Smooth muscle cell of the brain vasculature (primary cell): ENCODE results near the gene GPR158.

ENCODE experiments used
- DNase-seq: peaks from one replicate; pipeline ENCODE4 v3.0.0-alpha.2; 2012; ENCODE audit warnings: low read depth, low spot score

GPR158 gene

GRCh38 chr10:25573316-25573715 lies 398.5 kb downstream of the GPR158 start:
- no peak for DNase-seq

- no peak for DNase-seq
Measured at GRCh38 chr10:25575343-25575742, 400.5 kb downstream of the GPR158 start.

GRCh38 chr10:25578061-25578460 lies 403.3 kb downstream of the GPR158 start:
- DNase-seq: no peak

GRCh38 chr10:25582961-25583360 lies 408.2 kb downstream of the GPR158 start:
- no peak for DNase-seq

GRCh38 chr10:25600651-25601050 lies 425.9 kb downstream of the GPR158 start:
- DNase-seq: no peak

- DNase-seq: no peak
Measured at GRCh38 chr10:25604591-25604990, 429.8 kb downstream of the GPR158 start.

GRCh38 chr10:25614652-25615051 lies 439.9 kb downstream of the GPR158 start:
- DNase-seq: no peak

- DNase-seq: no peak
Measured at GRCh38 chr10:25615926-25616325, 441.1 kb downstream of the GPR158 start.

- DNase-seq: no peak
Measured at GRCh38 chr10:25616903-25617592, 442.2 kb downstream of the GPR158 start.

GRCh38 chr10:25627606-25628005 lies 452.8 kb downstream of the GPR158 start:
- DNase-seq: no peak

- DNase-seq: no peak
Measured at GRCh38 chr10:25629333-25629732, 454.5 kb downstream of the GPR158 start.

GRCh38 chr10:25631471-25631870 lies 456.7 kb downstream of the GPR158 start:
- DNase-seq: no peak

- DNase-seq: no peak
Measured at GRCh38 chr10:25632802-25633201, 458.0 kb downstream of the GPR158 start.

- no peak for DNase-seq
Measured at GRCh38 chr10:25633542-25633941, 458.7 kb downstream of the GPR158 start.

- DNase-seq: no peak
Measured at GRCh38 chr10:25639646-25640045, 464.8 kb downstream of the GPR158 start.

- DNase-seq: no peak
Measured at GRCh38 chr10:25641595-25641994, 466.8 kb downstream of the GPR158 start.

- DNase-seq: no peak
Measured at GRCh38 chr10:25642721-25643120, 467.9 kb downstream of the GPR158 start.

GRCh38 chr10:25646371-25646770 lies 471.6 kb downstream of the GPR158 start:
- no peak for DNase-seq

- no peak for DNase-seq
Measured at GRCh38 chr10:25651534-25651933, 476.7 kb downstream of the GPR158 start.
